GM03348 (cell line): ENCODE results near the gene CILP2.
A peak's percentile ranks its signal among the peaks of the same experiment; 100 is the strongest.

Source experiments
- DNase-seq: peaks from one replicate; pipeline ENCODE4 v3.0.0; 2012; ENCODE audit warnings: low spot score

The CILP2 gene

GRCh38 chr19:19568802-19569756, 31.0 kb downstream of the CILP2 start:
- DNase-seq: peak; percentile 75

GRCh38 chr19:19570571-19570970, 32.5 kb downstream of the CILP2 start:
- DNase-seq: no peak

GRCh38 chr19:19571071-19571786, 33.2 kb downstream of the CILP2 start:
- no peak for DNase-seq

GRCh38 chr19:19575411-19575810, 37.3 kb downstream of the CILP2 start:
- no peak for DNase-seq

GRCh38 chr19:19578252-19578651, 40.2 kb downstream of the CILP2 start:
- no peak for DNase-seq

GRCh38 chr19:19579533-19580361, 41.7 kb downstream of the CILP2 start:
- no peak for DNase-seq

GRCh38 chr19:19580418-19580817, 42.4 kb downstream of the CILP2 start:
- no peak for DNase-seq

- DNase-seq: no peak
Measured at GRCh38 chr19:19581391-19581790, 43.3 kb downstream of the CILP2 start.

GRCh38 chr19:19582471-19582870, 44.4 kb downstream of the CILP2 start:
- no peak for DNase-seq

GRCh38 chr19:19584356-19584755, 46.3 kb downstream of the CILP2 start:
- DNase-seq: no peak

GRCh38 chr19:19587771-19588170, 49.7 kb downstream of the CILP2 start:
- no peak for DNase-seq

GRCh38 chr19:19588546-19588945, 50.5 kb downstream of the CILP2 start:
- DNase-seq: no peak

GRCh38 chr19:19591133-19591825, 53.2 kb downstream of the CILP2 start:
- peak; percentile 95 for DNase-seq

- DNase-seq: no peak
Measured at GRCh38 chr19:19592690-19593089, 54.6 kb downstream of the CILP2 start.

- DNase-seq: no peak
Measured at GRCh38 chr19:19594381-19594780, 56.3 kb downstream of the CILP2 start.

- DNase-seq: peak; percentile 63
Measured at GRCh38 chr19:19595171-19595701, 57.2 kb downstream of the CILP2 start.
